Uterus (tissue), 4 donors: Measurements from ENCODE around the gene GPR152. TPM values are rescaled to one million over a fixed set of nuclear protein-coding genes. Genes with fewer than 3 reads are reported as not detected.
A peak's percentile ranks its signal among the peaks of the same experiment; 100 is the strongest.

ENCODE experiments used
- DNase-seq, 2 donors: peaks; one replicate each; pipeline ENCODE4 v3.0.0-alpha.2; 2019 to 2020
- H3K27ac ChIP-seq, 2 donors: fragments of 200-600 bp; sonication (generic); 1 replicate in 1 of 2; 2 replicates in 1 of 2; pipeline ENCODE4 v1.5.1; 2016 to 2018
- H3K27me3 ChIP-seq, 2 donors: fragments of 200-600 bp; sonication (generic); one replicate each; pipeline ENCODE4 v1.5.1; 2018 to 2019; ENCODE audit warnings: control low read depth in 1 of 2
- H3K36me3 ChIP-seq, 2 donors: fragments of 200-600 bp; sonication (generic); one replicate each; pipeline ENCODE4 v1.5.1; 2019; ENCODE audit warnings: control low read depth in 1 of 2
- H3K4me1 ChIP-seq, 2 donors: fragments of 200-600 bp; sonication (generic); one replicate each; pipeline ENCODE4 v1.5.1; 2018 to 2019; ENCODE audit warnings: control low read depth in 1 of 2
- H3K4me3 ChIP-seq, 2 donors: fragments of 200-600 bp; sonication (generic); 1 replicate in 1 of 2; 2 replicates in 1 of 2; pipeline ENCODE4 v1.5.1; 2018 to 2019; ENCODE audit warnings: mild to moderate bottlenecking in 1 of 2
- H3K9me3 ChIP-seq, 2 donors: fragments of 200-600 bp; sonication (generic); one replicate each; pipeline ENCODE4 v1.5.1; 2019; ENCODE audit warnings: control low read depth in 1 of 2
- POLR2A ChIP-seq, 2 donors: fragments of 450-650 bp; IDR thresholded peaks; one replicate each; pipeline ENCODE4 v1.6.1; 2016; ENCODE audit warnings: antibody characterized with exemption in 2 of 2, mild to moderate bottlenecking in 1 of 2, moderate library complexity in 1 of 2
- intact Hi-C: fragments of 100-400 bp; cut with DNase I; formaldehyde crosslinking; loops from one replicate; pipeline ENCODE4 v1.15.1; 2023; ENCODE audit warnings: low total_unique reads
- total RNA-seq, 4 donors: library from RNA; depleted of rRNA in 3 of 4; stranded (reverse); fragments of >200 nt in 3 of 4; gene quantifications; one replicate each; pipeline versions ENCODE4 v1.1.0 to v1.2.4, GENCODE V29; 2014 to 2023
- TF ChIP-seq, protein P1 (sequence below), 4 experiments: fragments of 200-600 bp in 2 of 4; fragments of 450-650 bp in 2 of 4; sonication (generic) in 2 of 4; IDR thresholded peaks; one replicate each; pipeline ENCODE4 v1.5.1; 2016 to 2019; ENCODE audit warnings: antibody characterized with exemption in 4 of 4, mild to moderate bottlenecking in 2 of 4, moderate library complexity in 1 of 4
- donor health status: DM: yes; HTN: yes; CAD: no.

The GPR152 gene
- total RNA-seq, 4 donors from 2014 or later: not detected

DNA sequence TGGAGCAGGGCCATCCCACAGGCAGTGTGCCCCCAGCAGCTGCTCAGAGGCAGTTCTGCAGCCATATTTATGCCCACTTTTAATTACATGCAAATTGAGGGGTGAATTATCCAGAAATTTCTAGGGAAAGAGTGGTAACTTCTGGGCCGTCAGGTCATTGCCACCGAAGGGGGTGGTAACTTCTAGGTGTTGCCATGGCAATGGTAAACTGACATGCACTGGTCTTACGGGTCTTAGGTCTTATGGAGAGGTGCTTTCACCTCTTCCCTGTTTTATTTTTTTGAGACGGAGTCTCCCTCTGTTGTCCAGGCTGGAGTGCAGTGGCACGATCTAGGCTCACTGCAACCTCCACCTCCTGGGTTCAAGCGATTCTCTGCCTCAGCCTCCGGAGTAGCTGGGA is 20.4 kb upstream of the GPR152 start:
- H3K27ac ChIP-seq: no peak overlapping the region
- H3K4me1 ChIP-seq: peaks cover 0 to 6% of the 10 kb centered on the region in 2 donors
- H3K36me3 ChIP-seq: no peaks in the 10 kb centered on the region
- DNase-seq: no peak
- intact Hi-C loops: no loop called here
- no peaks in the 10 kb centered on the region for H3K27me3 ChIP-seq
- no peak overlapping the region for H3K4me3 ChIP-seq
- no peak for TF ChIP-seq POLR2A (IDR thresholded peaks at IDR 0.05)
- TF ChIP-seq, protein P1, sequence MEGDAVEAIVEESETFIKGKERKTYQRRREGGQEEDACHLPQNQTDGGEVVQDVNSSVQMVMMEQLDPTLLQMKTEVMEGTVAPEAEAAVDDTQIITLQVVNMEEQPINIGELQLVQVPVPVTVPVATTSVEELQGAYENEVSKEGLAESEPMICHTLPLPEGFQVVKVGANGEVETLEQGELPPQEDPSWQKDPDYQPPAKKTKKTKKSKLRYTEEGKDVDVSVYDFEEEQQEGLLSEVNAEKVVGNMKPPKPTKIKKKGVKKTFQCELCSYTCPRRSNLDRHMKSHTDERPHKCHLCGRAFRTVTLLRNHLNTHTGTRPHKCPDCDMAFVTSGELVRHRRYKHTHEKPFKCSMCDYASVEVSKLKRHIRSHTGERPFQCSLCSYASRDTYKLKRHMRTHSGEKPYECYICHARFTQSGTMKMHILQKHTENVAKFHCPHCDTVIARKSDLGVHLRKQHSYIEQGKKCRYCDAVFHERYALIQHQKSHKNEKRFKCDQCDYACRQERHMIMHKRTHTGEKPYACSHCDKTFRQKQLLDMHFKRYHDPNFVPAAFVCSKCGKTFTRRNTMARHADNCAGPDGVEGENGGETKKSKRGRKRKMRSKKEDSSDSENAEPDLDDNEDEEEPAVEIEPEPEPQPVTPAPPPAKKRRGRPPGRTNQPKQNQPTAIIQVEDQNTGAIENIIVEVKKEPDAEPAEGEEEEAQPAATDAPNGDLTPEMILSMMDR (IDR thresholded peaks at IDR 0.05): no peak
- H3K9me3 ChIP-seq: no peaks in the 10 kb centered on the region

DNA sequence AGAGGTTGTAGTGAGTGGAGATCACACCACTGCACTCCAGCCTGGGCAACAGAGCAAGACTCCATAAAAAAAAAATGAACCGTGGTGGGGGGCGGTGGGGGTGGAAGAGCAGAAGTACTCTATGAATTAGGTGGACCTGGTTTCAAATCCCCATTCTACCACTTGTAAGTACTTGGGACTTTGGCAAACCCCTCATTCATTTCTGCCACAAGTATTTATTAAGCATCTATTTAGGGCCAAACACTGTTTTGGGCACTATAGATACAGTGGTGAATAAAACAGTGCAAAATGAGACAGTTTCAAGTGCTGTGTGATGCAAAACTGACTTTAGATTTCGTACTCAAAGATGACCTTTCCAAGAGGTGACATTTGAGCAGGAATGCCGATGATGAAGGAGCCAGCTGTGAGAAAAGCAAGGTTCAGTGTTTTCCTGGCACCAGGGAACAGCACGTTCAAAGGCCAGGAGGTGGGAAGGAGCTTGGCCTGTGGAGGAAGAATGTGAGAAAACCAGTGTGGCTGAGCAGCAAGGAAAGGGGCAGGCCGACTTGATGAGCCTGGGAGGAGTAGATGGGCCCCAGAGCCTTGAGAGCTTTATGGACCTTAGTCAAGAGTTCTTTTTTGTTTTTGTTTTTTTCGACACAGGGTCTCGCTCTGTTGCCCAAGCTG is 17.9 kb upstream of the GPR152 start:
- Histone ChIP-seq H3K36me3 (no peaks in the 10 kb centered on the region), H3K4me1 (peaks cover 0 to 6% of the 10 kb centered on the region in 2 donors), H3K27ac (no peak overlapping the region), H3K4me3 (no peak overlapping the region), H3K27me3 (no peaks in the 10 kb centered on the region), H3K9me3 (no peaks in the 10 kb centered on the region)
- DNase-seq: no peak
- TF ChIP-seq POLR2A (IDR thresholded peaks at IDR 0.05): no peak
- TF ChIP-seq, protein P1 (IDR thresholded peaks at IDR 0.05): no peak
- intact Hi-C loops: no loop called here

DNA sequence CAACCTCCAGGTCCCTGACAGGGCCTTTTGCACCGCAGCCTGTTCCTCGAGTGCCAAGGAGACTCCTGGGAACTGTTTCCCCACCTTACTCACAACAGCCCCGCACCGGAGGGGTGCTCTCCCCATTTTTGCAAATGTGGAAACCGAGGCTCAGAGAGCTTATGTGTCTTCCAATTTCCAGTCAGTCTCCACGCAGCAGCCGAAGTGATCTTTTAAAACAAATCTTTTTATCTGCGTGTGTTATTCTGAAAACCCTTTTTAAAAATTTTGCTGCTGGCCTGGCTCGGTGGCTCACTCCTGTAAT is 16.9 kb upstream of the GPR152 start:
- Histone ChIP-seq H3K4me1 (peaks cover 0 to 6% of the 10 kb centered on the region in 2 donors), H3K9me3 (no peaks in the 10 kb centered on the region), H3K36me3 (no peaks in the 10 kb centered on the region), H3K27me3 (no peaks in the 10 kb centered on the region), H3K27ac (peak overlapping the region; percentile 91 to 92), H3K4me3 (peak overlapping the region; percentile 77 to 87)
- TF ChIP-seq, protein P1 (IDR thresholded peaks at IDR 0.05): no peak
- TF ChIP-seq POLR2A (IDR thresholded peaks at IDR 0.05): no peak
- intact Hi-C loops: no loop called here
- DNase-seq: no peak

DNA sequence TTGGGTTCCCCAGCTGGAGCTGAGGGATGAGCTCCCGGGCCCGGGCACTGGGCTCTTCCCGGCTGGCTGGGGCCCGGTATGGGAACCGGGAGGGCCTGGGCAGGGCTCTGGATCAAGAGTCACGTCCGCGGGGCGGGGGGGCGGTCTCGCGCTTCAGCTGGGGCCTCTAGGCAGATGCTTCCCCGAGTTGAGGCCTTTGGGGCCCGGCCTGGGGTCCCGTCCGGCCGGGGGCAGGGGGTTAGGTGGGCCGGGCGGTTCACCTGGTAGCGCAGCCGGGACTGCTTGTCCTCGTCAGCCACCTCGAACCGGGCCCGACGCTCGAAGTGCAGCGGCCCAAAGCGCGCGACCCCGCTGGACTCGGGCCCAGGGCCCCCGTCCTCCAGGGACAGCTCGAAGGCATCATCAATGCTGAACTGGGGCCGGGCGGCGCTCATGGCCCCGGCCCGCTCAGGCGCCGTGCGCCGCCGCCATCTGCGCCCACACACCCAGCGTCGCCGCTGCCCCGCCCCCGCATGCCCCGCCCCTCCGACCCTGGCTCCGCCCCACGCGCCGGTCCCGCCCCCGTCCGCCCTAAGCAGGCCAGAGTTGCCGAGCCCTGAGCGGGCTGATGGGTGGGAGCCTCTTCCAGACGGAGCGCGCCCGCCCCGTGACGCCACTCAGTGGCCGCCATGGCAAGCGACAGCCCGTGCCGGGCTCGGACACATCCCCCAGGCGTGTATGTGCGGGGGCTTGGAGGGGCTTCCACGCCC is 16.4 kb upstream of the GPR152 start, which contains the start of gene TMEM134:
Gene TMEM134, minus strand, starts transcription at position 493 of the 749 bp plus-strand sequence. Its CDS starts 59 bp downstream, at position 434.
- intact Hi-C loops: no loop called here
- peak; percentile 90 for DNase-seq
- no peaks in the 10 kb centered on the region for H3K36me3 ChIP-seq
- peaks cover 0 to 6% of the 10 kb centered on the region in 2 donors for H3K4me1 ChIP-seq
- peak within 1 kb of the TSS; percentile 77 to 87 for H3K4me3 ChIP-seq
- peak; percentile 32 to 76 for TF ChIP-seq POLR2A (IDR thresholded peaks at IDR 0.05)
- TF ChIP-seq, protein P1 (IDR thresholded peaks at IDR 0.05): peak; percentile 37 to 66 (median 54)
- H3K9me3 ChIP-seq: no peaks in the 10 kb centered on the region
- H3K27me3 ChIP-seq: no peaks in the 10 kb centered on the region
- H3K27ac ChIP-seq: peak within 1 kb of the TSS; percentile 91 to 92

DNA sequence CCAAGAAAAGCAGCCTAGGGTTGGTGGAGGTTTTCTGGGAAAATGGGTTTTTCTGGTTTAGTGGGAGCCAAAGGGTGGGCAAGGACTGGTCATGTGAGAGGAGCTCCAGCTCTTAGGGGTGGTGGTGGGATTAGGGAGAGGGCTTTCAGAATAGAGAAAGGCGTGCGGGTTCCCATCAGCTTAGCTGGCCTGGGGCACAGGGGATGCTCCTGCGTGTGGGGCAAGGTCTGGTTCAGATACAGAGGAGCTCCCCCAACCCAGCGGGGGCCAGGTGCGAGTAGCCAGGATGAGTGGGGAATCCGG is 15.9 kb upstream of the GPR152 start:
- H3K27ac ChIP-seq: peak overlapping the region; percentile 91 to 92
- peaks cover 0 to 6% of the 10 kb centered on the region in 2 donors for H3K4me1 ChIP-seq
- no peaks in the 10 kb centered on the region for H3K36me3 ChIP-seq
- TF ChIP-seq, protein P1 (IDR thresholded peaks at IDR 0.05): no peak
- no peak for TF ChIP-seq POLR2A (IDR thresholded peaks at IDR 0.05)
- DNase-seq: no peak
- intact Hi-C loops: no loop called here
- H3K27me3 ChIP-seq: no peaks in the 10 kb centered on the region
- no peaks in the 10 kb centered on the region for H3K9me3 ChIP-seq
- H3K4me3 ChIP-seq: peak overlapping the region; percentile 77 to 87
